GM23338 (cell line): ENCODE results near the gene RPS13. TPM values are rescaled to one million over a fixed set of nuclear protein-coding genes. Genes with fewer than 3 reads are reported as not detected.

Source experiments
- ATAC-seq: fragments of 200-7000 bp; cut with Tn5 transposase; 3 replicates; pipeline ENCODE4 v1.9.1; 2020
- DNase-seq: peaks from one replicate; pipeline ENCODE4 v3.0.0-alpha.2; 2015; ENCODE audit warnings: low spot score
- H2AFZ ChIP-seq: fragments of 200-600 bp; sonication (generic); 2 replicates; pipeline ENCODE4 v1.8.0; 2016; ENCODE audit warnings: antibody characterized with exemption, mild to moderate bottlenecking, moderate library complexity
- H3F3A ChIP-seq: fragments of 200-600 bp; sonication (generic); replicated peaks from 2 replicates; pipeline ENCODE4 v1.8.0; 2017; ENCODE audit warnings: antibody characterized with exemption, mixed run types, low read depth
- H3K27ac ChIP-seq: fragments of 200-600 bp; sonication (generic); 2 replicates; pipeline ENCODE4 v1.6.1; 2016; ENCODE audit warnings: low read depth
- H3K27me3 ChIP-seq: fragments of 200-600 bp; sonication (generic); 2 replicates; pipeline ENCODE4 v1.8.0; 2016; ENCODE audit warnings: mild to moderate bottlenecking, mixed run types, moderate library complexity; ENCODE audit not compliant: insufficient read depth
- H3K36me3 ChIP-seq: fragments of 200-600 bp; sonication (generic); 2 replicates; pipeline ENCODE4 v1.8.0; 2016; ENCODE audit warnings: mild to moderate bottlenecking; ENCODE audit not compliant: insufficient read depth
- H3K4me1 ChIP-seq: fragments of 200-600 bp; sonication (generic); 2 replicates; pipeline ENCODE4 v1.8.0; 2016; ENCODE audit warnings: mild to moderate bottlenecking, moderate library complexity; ENCODE audit not compliant: insufficient read depth
- H3K4me2 ChIP-seq: fragments of 200-600 bp; sonication (generic); 2 replicates; pipeline ENCODE4 v1.7.1; 2017; ENCODE audit warnings: mixed run types
- H3K4me3 ChIP-seq: fragments of 200-600 bp; sonication (generic); 2 replicates; pipeline ENCODE4 v1.6.1; 2016; ENCODE audit warnings: mixed run types
- H3K79me2 ChIP-seq: fragments of 200-600 bp; sonication (generic); replicated peaks from 2 replicates; pipeline ENCODE4 v1.8.0; 2017; ENCODE audit warnings: mild to moderate bottlenecking; ENCODE audit not compliant: insufficient read depth
- H3K9me2 ChIP-seq: fragments of 200-600 bp; sonication (generic); 2 replicates; pipeline ENCODE4 v1.8.0; 2017; ENCODE audit not compliant: insufficient read depth
- H4K20me1 ChIP-seq: fragments of 200-600 bp; sonication (generic); replicated peaks from 2 replicates; pipeline ENCODE4 v1.8.0; 2017; ENCODE audit warnings: mild to moderate bottlenecking; ENCODE audit not compliant: insufficient read depth
- H3K27ac Mint-ChIP-seq: 2 replicates; pipeline ENCODE4 v1.8.0; 2020; ENCODE audit warnings: inconsistent platforms, mild to moderate bottlenecking, moderate library complexity, mixed read lengths
- H3K27me3 Mint-ChIP-seq: 3 replicates; pipeline ENCODE4 v1.8.0; 2022; ENCODE audit warnings: low read depth, mild to moderate bottlenecking, moderate library complexity, mixed read lengths, inconsistent platforms; ENCODE audit not compliant: insufficient read depth, poor library complexity
- H3K36me3 Mint-ChIP-seq: 3 replicates; pipeline ENCODE4 v1.8.0; 2021; ENCODE audit warnings: low read depth, mild to moderate bottlenecking, inconsistent platforms, moderate library complexity, mixed read lengths
- H3K4me1 Mint-ChIP-seq: 3 replicates; pipeline ENCODE4 v1.8.0; 2020; ENCODE audit warnings: mild to moderate bottlenecking, inconsistent platforms, mixed read lengths
- H3K4me3 Mint-ChIP-seq: 3 replicates; pipeline ENCODE4 v1.8.0; 2021; ENCODE audit warnings: moderate library complexity, mild to moderate bottlenecking, inconsistent platforms, mixed read lengths
- H3K9me3 Mint-ChIP-seq: 3 replicates; pipeline ENCODE4 v1.8.0; 2020; ENCODE audit warnings: moderate library complexity, mild to moderate bottlenecking, inconsistent platforms, mixed read lengths
- CREB1 ChIP-seq: fragments of 250-450 bp; sonication (Bioruptor Pico); IDR thresholded peaks from 2 replicates; pipeline ENCODE4 v1.5.0; 2020; ENCODE audit warnings: low read depth, mild to moderate bottlenecking, moderate library complexity
- CTCF ChIP-seq, 2 experiments: fragments of 200-600 bp in 1 of 2; sonication (generic) in 1 of 2; conservative IDR thresholded peaks; 2 replicates each; pipeline versions ENCODE4 v1.5.1 to v1.6.1; 2016 to 2017; ENCODE audit warnings: antibody characterized with exemption in 2 of 2, low read depth in 2 of 2, mild to moderate bottlenecking in 2 of 2, moderate library complexity in 1 of 2
- EZH2 ChIP-seq: fragments of 200-600 bp; sonication (generic); IDR thresholded peaks from one replicate; pipeline ENCODE4 v1.8.0; 2017; ENCODE audit warnings: antibody characterized with exemption, mild to moderate bottlenecking, low read depth; ENCODE audit not compliant: unreplicated experiment
- EZH2phosphoT487 ChIP-seq: fragments of 200-600 bp; sonication (generic); IDR thresholded peaks from one replicate; pipeline ENCODE4 v1.8.1; 2018; ENCODE audit warnings: antibody characterized with exemption; ENCODE audit not compliant: unreplicated experiment
- JUNB ChIP-seq: IDR thresholded peaks from one replicate; pipeline ENCODE4 v1.6.1; 2016; ENCODE audit warnings: antibody characterized with exemption; ENCODE audit not compliant: unreplicated experiment
- NANOG ChIP-seq: IDR thresholded peaks from 2 replicates; pipeline ENCODE4 v1.6.1; 2016; ENCODE audit warnings: antibody characterized with exemption, borderline replicate concordance
- POLR2AphosphoS5 ChIP-seq: IDR thresholded peaks from 2 replicates; pipeline ENCODE4 v1.6.1; 2016; ENCODE audit warnings: antibody characterized with exemption, low read depth
- STAT1 ChIP-seq: IDR thresholded peaks from one replicate; pipeline ENCODE4 v1.6.1; 2016; ENCODE audit warnings: antibody characterized with exemption; ENCODE audit not compliant: unreplicated experiment
- ZNF114 ChIP-seq: fragments of 250-450 bp; sonication (Bioruptor Pico); IDR thresholded peaks from 2 replicates; pipeline ENCODE4 v1.5.0; 2020; ENCODE audit warnings: mild to moderate bottlenecking, moderate library complexity
- ZNF331 ChIP-seq: fragments of 250-450 bp; sonication (Bioruptor Pico); IDR thresholded peaks from 2 replicates; pipeline ENCODE4 v1.5.0; 2020; ENCODE audit warnings: low read depth, mild to moderate bottlenecking, moderate library complexity
- polyA plus RNA-seq: library from polyadenylated mRNA; unstranded; fragments of >200 nt; fragmentation: Nextera tagmentation; extraction: Ambion mirVana; gene quantifications from 2 replicates; pipeline ENCODE4 v1.2.1, GENCODE V29; 2016
- total RNA-seq: library from RNA; depleted of rRNA; stranded (reverse); fragments of >200 nt; shearing (Covaris generic); gene quantifications from 2 replicates; pipeline ENCODE4 v1.2.3, GENCODE V29; 2014
- TF ChIP-seq, protein P1 (sequence below): fragments of 250-450 bp; sonication (Bioruptor Pico); IDR thresholded peaks from 2 replicates; pipeline ENCODE4 v1.5.0; 2020; ENCODE audit warnings: mild to moderate bottlenecking, moderate library complexity
- TF ChIP-seq, protein P2 (sequence below): IDR thresholded peaks from 2 replicates; pipeline ENCODE4 v1.6.1; 2016; ENCODE audit warnings: antibody characterized with exemption
- TF ChIP-seq, protein P3 (sequence below): IDR thresholded peaks from one replicate; pipeline ENCODE4 v1.6.1; 2018; ENCODE audit warnings: antibody characterized with exemption; ENCODE audit not compliant: unreplicated experiment

The RPS13 gene
- total and polyA plus RNA-seq, 2 experiments from 2014 or later, result 1,211 to 1,717 TPM

DNA sequence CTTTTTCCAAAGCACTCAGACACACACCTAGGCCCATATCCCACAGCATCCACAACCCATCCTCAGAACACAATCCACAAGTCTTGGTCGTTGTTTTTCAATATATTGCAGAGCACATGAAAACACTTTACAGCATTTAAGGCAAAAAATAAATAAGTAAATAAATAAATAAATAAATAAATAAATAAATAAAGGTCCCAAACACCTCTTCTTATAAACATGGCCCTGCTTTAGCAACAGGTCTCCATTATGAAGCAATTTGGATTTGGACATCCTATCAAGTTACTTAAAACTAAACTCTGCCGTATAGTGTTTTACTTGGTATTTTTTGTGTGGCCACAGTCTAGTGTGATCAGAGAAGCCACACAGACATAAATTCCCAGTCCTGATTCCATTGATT, 52.5 kb downstream of the RPS13 start:
- Mint-ChIP-seq H3K4me1 (peaks cover 8% of the 10 kb centered on the region), H3K27me3 (peaks cover 10% of the 10 kb centered on the region), H3K9me3 (no peaks in the 10 kb centered on the region; the same call in 2 of the 3 replicates), H3K4me3 (no peak overlapping the region), H3K36me3 (peaks cover 6% of the 10 kb centered on the region; the same call in 1 of the 3 replicates), H3K27ac (no peak overlapping the region)
- no peak for ATAC-seq
- Histone ChIP-seq H3K4me2 (no peak overlapping the region), H3F3A (no peaks in the 10 kb centered on the region), H3K27ac (no peak overlapping the region), H3K9me2 (no peaks in the 10 kb centered on the region), H2AFZ (no peak overlapping the region), H3K36me3 (no peaks in the 10 kb centered on the region), H4K20me1 (no peaks in the 10 kb centered on the region), H3K79me2 (no peaks in the 10 kb centered on the region), H3K4me1 (no peaks in the 10 kb centered on the region), H3K27me3 (no peaks in the 10 kb centered on the region), H3K4me3 (no peak overlapping the region)
- DNase-seq, result no peak
- TF ChIP-seq, protein P1, sequence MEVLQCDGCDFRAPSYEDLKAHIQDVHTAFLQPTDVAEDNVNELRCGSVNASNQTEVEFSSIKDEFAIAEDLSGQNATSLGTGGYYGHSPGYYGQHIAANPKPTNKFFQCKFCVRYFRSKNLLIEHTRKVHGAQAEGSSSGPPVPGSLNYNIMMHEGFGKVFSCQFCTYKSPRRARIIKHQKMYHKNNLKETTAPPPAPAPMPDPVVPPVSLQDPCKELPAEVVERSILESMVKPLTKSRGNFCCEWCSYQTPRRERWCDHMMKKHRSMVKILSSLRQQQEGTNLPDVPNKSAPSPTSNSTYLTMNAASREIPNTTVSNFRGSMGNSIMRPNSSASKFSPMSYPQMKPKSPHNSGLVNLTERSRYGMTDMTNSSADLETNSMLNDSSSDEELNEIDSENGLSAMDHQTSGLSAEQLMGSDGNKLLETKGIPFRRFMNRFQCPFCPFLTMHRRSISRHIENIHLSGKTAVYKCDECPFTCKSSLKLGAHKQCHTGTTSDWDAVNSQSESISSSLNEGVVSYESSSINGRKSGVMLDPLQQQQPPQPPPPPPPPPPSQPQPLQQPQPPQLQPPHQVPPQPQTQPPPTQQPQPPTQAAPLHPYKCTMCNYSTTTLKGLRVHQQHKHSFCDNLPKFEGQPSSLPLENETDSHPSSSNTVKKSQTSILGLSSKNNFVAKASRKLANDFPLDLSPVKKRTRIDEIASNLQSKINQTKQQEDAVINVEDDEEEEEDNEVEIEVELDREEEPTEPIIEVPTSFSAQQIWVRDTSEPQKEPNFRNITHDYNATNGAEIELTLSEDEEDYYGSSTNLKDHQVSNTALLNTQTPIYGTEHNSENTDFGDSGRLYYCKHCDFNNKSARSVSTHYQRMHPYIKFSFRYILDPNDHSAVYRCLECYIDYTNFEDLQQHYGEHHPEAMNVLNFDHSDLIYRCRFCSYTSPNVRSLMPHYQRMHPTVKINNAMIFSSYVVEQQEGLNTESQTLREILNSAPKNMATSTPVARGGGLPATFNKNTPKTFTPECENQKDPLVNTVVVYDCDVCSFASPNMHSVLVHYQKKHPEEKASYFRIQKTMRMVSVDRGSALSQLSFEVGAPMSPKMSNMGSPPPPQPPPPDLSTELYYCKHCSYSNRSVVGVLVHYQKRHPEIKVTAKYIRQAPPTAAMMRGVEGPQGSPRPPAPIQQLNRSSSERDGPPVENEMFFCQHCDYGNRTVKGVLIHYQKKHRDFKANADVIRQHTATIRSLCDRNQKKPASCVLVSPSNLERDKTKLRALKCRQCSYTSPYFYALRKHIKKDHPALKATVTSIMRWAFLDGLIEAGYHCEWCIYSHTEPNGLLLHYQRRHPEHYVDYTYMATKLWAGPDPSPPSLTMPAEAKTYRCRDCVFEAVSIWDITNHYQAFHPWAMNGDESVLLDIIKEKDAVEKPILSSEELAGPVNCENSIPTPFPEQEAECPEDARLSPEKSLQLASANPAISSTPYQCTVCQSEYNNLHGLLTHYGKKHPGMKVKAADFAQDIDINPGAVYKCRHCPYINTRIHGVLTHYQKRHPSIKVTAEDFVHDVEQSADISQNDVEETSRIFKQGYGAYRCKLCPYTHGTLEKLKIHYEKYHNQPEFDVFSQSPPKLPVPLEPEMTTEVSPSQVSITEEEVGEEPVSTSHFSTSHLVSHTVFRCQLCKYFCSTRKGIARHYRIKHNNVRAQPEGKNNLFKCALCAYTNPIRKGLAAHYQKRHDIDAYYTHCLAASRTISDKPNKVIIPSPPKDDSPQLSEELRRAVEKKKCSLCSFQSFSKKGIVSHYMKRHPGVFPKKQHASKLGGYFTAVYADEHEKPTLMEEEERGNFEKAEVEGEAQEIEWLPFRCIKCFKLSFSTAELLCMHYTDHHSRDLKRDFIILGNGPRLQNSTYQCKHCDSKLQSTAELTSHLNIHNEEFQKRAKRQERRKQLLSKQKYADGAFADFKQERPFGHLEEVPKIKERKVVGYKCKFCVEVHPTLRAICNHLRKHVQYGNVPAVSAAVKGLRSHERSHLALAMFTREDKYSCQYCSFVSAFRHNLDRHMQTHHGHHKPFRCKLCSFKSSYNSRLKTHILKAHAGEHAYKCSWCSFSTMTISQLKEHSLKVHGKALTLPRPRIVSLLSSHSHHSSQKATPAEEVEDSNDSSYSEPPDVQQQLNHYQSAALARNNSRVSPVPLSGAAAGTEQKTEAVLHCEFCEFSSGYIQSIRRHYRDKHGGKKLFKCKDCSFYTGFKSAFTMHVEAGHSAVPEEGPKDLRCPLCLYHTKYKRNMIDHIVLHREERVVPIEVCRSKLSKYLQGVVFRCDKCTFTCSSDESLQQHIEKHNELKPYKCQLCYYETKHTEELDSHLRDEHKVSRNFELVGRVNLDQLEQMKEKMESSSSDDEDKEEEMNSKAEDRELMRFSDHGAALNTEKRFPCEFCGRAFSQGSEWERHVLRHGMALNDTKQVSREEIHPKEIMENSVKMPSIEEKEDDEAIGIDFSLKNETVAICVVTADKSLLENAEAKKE, result no peak
- no peak for TF ChIP-seq JUNB
- no peak for TF ChIP-seq EZH2phosphoT487
- TF ChIP-seq EZH2, result no peak
- TF ChIP-seq, protein P2, sequence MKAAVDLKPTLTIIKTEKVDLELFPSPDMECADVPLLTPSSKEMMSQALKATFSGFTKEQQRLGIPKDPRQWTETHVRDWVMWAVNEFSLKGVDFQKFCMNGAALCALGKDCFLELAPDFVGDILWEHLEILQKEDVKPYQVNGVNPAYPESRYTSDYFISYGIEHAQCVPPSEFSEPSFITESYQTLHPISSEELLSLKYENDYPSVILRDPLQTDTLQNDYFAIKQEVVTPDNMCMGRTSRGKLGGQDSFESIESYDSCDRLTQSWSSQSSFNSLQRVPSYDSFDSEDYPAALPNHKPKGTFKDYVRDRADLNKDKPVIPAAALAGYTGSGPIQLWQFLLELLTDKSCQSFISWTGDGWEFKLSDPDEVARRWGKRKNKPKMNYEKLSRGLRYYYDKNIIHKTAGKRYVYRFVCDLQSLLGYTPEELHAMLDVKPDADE, result no peak
- TF ChIP-seq STAT1, result no peak
- TF ChIP-seq ZNF331 (CRISPR knock-in tag), result no peak
- TF ChIP-seq CTCF (conservative IDR thresholded peaks at IDR 0.05; ENCODE audit: low read depth in 2 of 2), result no peak
- TF ChIP-seq, protein P3, sequence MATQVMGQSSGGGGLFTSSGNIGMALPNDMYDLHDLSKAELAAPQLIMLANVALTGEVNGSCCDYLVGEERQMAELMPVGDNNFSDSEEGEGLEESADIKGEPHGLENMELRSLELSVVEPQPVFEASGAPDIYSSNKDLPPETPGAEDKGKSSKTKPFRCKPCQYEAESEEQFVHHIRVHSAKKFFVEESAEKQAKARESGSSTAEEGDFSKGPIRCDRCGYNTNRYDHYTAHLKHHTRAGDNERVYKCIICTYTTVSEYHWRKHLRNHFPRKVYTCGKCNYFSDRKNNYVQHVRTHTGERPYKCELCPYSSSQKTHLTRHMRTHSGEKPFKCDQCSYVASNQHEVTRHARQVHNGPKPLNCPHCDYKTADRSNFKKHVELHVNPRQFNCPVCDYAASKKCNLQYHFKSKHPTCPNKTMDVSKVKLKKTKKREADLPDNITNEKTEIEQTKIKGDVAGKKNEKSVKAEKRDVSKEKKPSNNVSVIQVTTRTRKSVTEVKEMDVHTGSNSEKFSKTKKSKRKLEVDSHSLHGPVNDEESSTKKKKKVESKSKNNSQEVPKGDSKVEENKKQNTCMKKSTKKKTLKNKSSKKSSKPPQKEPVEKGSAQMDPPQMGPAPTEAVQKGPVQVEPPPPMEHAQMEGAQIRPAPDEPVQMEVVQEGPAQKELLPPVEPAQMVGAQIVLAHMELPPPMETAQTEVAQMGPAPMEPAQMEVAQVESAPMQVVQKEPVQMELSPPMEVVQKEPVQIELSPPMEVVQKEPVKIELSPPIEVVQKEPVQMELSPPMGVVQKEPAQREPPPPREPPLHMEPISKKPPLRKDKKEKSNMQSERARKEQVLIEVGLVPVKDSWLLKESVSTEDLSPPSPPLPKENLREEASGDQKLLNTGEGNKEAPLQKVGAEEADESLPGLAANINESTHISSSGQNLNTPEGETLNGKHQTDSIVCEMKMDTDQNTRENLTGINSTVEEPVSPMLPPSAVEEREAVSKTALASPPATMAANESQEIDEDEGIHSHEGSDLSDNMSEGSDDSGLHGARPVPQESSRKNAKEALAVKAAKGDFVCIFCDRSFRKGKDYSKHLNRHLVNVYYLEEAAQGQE, result no peak
- TF ChIP-seq ZNF114 (CRISPR knock-in tag), result no peak
- TF ChIP-seq NANOG, result no peak
- TF ChIP-seq CREB1, result no peak
- no peak for TF ChIP-seq POLR2AphosphoS5
